IPS DF 6.9 (cell line): Measurements from ENCODE around the gene RPL15.
"Not testable (repeated sequence)": the region's sequence is repeated elsewhere in the genome, so short reads cannot be mapped to it uniquely, and the experiment has no call there.

ENCODE experiments used
- DNase-seq: peaks from one replicate; pipeline ENCODE4 v3.0.0-alpha.2; 2013; ENCODE audit warnings: low read depth, low spot score
- H3K27ac ChIP-seq: one replicate; pipeline ENCODE4 v1.5.1; 2013; ENCODE audit warnings: low read length, control low read depth
- H3K27me3 ChIP-seq: 2 replicates; pipeline ENCODE4 v1.6.1; 2013; ENCODE audit warnings: mild to moderate bottlenecking, low read length; ENCODE audit not compliant: control insufficient read depth, insufficient read depth
- H3K36me3 ChIP-seq: 2 replicates; pipeline ENCODE4 v1.6.1; 2013; ENCODE audit warnings: low read length; ENCODE audit not compliant: control insufficient read depth, insufficient read depth
- H3K4me1 ChIP-seq: 2 replicates; pipeline ENCODE4 v1.6.1; 2013; ENCODE audit warnings: low read length; ENCODE audit not compliant: control insufficient read depth, insufficient read depth
- H3K4me3 ChIP-seq: 2 replicates; pipeline ENCODE4 v1.5.1; 2013; ENCODE audit warnings: mild to moderate bottlenecking, low read length
- H3K9me3 ChIP-seq: 2 replicates; pipeline ENCODE4 v1.6.1; 2013; ENCODE audit warnings: low read length, inconsistent platforms; ENCODE audit not compliant: control insufficient read depth, insufficient read depth
- WGBS: extraction: QIAGEN DNeasy Blood & Tissue Kit; methylation state at CpG from one replicate; pipeline ENCODE4 v1.1.7; 2013; ENCODE audit warnings: mixed read lengths, missing lambda C conversion rate; ENCODE audit not compliant: insufficient read length, insufficient coverage; 5-methylcytosine and 5-hydroxymethylcytosine counted together

Gene RPL15

DNA sequence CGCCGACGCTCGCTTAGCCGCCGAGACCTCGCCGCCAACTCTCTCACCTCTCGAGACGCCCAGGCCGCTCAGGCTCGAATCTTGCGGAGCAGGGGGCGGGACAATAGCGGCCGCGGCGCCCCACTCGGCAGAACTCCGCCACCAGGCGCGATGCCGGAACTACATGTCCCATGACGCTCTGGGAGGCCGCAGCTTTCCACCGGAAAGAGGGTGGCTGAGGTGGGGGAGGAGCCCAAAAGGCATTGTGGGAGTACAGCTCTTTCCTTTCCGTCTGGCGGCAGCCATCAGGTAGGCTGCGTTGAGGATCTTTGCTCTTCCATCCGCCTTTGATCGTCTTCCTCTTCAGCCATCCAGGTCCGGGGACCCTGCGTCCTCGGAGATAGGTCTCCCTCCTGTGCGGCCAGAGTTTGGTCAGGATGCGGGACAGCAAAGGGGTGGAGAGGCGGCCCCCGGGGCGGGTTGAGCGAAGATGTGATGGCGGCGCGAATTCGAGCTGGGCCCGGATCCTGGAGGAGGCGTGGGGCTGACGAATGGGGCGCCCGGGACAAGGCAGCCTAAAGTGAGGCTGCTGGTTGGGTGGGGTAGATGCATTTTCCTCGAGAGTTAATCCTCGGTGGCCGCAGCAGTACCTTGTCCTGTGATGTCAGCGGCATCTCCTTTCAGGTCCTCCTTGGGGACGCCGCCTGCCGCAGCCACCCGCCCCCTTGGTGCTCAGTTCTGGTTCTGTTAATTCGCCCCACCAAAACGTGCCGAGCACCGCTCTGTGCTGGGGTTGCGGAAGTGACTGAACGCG is at the start of gene RPL15, which contains the start of gene NKIRAS1:
RPL15 (plus strand) TSS at position 247 of the 793 bp plus-strand sequence. CDS start 728 bp downstream, outside the sequence.
NKIRAS1 (minus strand) TSS at position 105 of the 793 bp plus-strand sequence. CDS start 6,086 bp downstream, outside the sequence.
- no CpG with 5 or more reads among the region's 64 CpGs for WGBS
- Histone ChIP-seq H3K9me3 (no peaks in the 10 kb centered on the region), H3K27ac (no peak within 1 kb of the TSS), H3K36me3 (peaks cover 19% of the 10 kb centered on the region; the same call in 1 of the 2 replicates), H3K4me3 (peak within 1 kb of the TSS; percentile 81), H3K4me1 (no peaks in the 10 kb centered on the region), H3K27me3 (no peaks in the 10 kb centered on the region)
- peak; percentile 92 for DNase-seq

- no peaks in the 10 kb centered on the region for H3K9me3 ChIP-seq
- no peak for DNase-seq
- peaks cover 3% of the 10 kb centered on the region; the same call in 1 of the 2 replicates for H3K4me1 ChIP-seq
- no peaks in the 10 kb centered on the region for H3K27me3 ChIP-seq
- WGBS, result no CpG with 5 or more reads among the region's 1 CpG
- H3K4me3 ChIP-seq, result no peak overlapping the region
- H3K36me3 ChIP-seq, result no peaks in the 10 kb centered on the region
- no peak overlapping the region for H3K27ac ChIP-seq
These were observed 49.5 kb upstream of the RPL15 start for GRCh38 chr3:23867400-23867799.

DNA sequence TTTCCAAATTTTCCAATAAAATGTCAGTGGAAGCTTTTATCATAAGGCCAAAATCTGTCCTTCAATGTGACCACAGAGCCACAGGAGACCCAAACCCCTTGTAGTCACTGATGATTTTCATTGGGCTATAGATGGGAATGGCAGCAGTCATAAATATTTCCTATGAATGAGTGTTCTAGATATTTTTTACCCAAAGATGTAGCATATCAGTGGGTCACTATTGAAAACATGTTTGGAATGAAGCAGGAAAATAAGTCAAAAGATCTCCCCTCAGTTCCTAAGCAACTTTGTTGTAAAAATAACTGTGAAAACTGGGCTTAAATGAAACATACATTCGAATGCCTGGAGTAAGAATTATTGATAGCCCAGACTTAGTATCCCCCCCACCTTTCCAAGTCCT is 49.1 kb upstream of the RPL15 start:
- Histone ChIP-seq H3K9me3 (no peaks in the 10 kb centered on the region), H3K27me3 (no peaks in the 10 kb centered on the region), H3K4me3 (no peak overlapping the region), H3K27ac (no peak overlapping the region), H3K4me1 (peaks cover 3% of the 10 kb centered on the region; the same call in 1 of the 2 replicates), H3K36me3 (no peaks in the 10 kb centered on the region)
- DNase-seq, result no peak
- WGBS, result no CpG with 5 or more reads among the region's 1 CpG

DNA sequence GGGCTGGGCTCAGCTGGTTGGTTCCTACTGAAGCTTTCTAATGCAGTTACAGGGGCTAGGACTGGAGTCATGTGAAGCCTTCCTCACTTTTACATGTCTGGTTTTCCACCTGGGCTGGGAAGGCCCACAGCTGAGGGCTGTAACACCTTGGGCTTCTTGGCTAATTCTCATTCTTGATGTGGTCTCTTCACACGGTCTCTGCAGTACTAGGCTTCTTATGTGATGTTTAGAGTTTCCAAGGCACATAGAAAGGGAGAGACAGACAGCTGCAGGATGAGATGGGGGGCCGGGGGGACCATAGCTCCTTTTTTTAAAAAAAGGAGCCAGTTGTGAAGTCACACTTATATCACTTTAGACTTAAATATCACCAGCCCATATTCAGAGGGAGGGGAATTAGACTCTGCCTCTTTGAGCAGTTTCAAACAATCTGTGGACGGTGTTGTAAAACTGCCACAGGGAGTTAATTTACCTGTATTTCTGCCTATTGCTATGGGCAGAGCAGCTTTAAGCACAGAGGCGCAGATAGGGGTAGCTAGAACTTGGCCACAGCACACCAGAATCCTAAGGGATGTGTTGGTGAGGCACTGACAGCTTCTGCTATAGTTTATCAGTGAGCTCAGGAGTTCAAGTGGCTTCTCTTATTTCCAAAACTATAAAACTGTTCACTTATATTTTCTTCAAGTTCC is 46.8 kb upstream of the RPL15 start:
- H3K27ac ChIP-seq, result no peak overlapping the region
- WGBS, result no CpG with 5 or more reads among the region's 4 CpGs

GRCh38 chr3:23870663-23871043 is 46.3 kb upstream of the RPL15 start:
- no CpG with 5 or more reads among the region's 5 CpGs for WGBS
- H3K4me3 ChIP-seq, H3K4me1 ChIP-seq, H3K36me3 ChIP-seq, H3K27ac ChIP-seq, H3K9me3 ChIP-seq, DNase-seq, H3K27me3 ChIP-seq: not testable (repeated sequence)

More for the DNA sequence above, 46.8 kb upstream of the RPL15 start:
- no peaks in the 10 kb centered on the region for H3K27me3 ChIP-seq
- peaks cover 3% of the 10 kb centered on the region; the same call in 1 of the 2 replicates for H3K4me1 ChIP-seq
- H3K9me3 ChIP-seq, result no peaks in the 10 kb centered on the region
- no peaks in the 10 kb centered on the region for H3K36me3 ChIP-seq
- DNase-seq, result no peak
- H3K4me3 ChIP-seq, result no peak overlapping the region

GRCh38 chr3:23871361-23871760 is 45.6 kb upstream of the RPL15 start:
- H3K9me3 ChIP-seq, DNase-seq, H3K27me3 ChIP-seq, H3K36me3 ChIP-seq, H3K4me3 ChIP-seq, H3K4me1 ChIP-seq, H3K27ac ChIP-seq: not testable (repeated sequence)
- no CpG with 5 or more reads among the region's 34 CpGs for WGBS

GRCh38 chr3:23872330-23872729 is 44.6 kb upstream of the RPL15 start:
- WGBS, result no CpG with 5 or more reads among the region's 3 CpGs
- Histone ChIP-seq H3K27ac (no peak overlapping the region), H3K4me1 (no peaks in the 10 kb centered on the region), H3K36me3 (no peaks in the 10 kb centered on the region), H3K4me3 (no peak overlapping the region), H3K27me3 (no peaks in the 10 kb centered on the region), H3K9me3 (no peaks in the 10 kb centered on the region)
- DNase-seq, result no peak

DNA sequence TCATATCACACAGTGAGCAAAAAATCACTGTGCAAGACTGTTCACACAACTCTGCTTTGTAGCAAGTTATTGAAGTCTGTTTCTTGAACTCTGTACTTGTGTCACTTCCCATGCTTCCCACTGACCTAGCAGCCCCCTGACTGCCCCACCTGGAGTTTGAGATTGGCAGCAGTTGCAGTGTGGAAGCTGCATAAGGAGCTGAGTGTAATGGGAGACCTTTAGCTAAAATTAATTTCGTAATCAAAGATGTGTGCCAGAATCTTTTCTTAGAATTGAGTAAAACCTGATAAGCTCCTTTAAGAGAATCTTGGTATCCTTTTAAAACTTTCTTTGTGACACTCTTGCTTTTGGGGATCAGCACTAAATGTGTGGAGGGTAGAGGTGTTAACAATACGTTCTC is 43.0 kb upstream of the RPL15 start:
- Histone ChIP-seq H3K9me3 (no peaks in the 10 kb centered on the region), H3K4me3 (no peak overlapping the region), H3K27me3 (no peaks in the 10 kb centered on the region), H3K4me1 (no peaks in the 10 kb centered on the region), H3K36me3 (no peaks in the 10 kb centered on the region), H3K27ac (no peak overlapping the region)
- WGBS, result no CpG with 5 or more reads among the region's 2 CpGs
- no peak for DNase-seq

- DNase-seq, result no peak
- Histone ChIP-seq H3K27me3 (no peaks in the 10 kb centered on the region), H3K4me1 (no peaks in the 10 kb centered on the region), H3K27ac (no peak overlapping the region), H3K36me3 (no peaks in the 10 kb centered on the region), H3K4me3 (no peak overlapping the region), H3K9me3 (no peaks in the 10 kb centered on the region)
- WGBS, result no CpG with 5 or more reads among the region's 6 CpGs
These were observed 42.4 kb upstream of the RPL15 start for GRCh38 chr3:23874359-23875112.

GRCh38 chr3:23875113-23875725 is 41.7 kb upstream of the RPL15 start:
- no CpG with 5 or more reads among the region's 4 CpGs for WGBS
- H3K27me3 ChIP-seq, result no peaks in the 10 kb centered on the region

More at GRCh38 chr3:23875113-23875725, 41.7 kb upstream of the RPL15 start:
- Histone ChIP-seq H3K4me3 (no peak overlapping the region), H3K27ac (no peak overlapping the region), H3K4me1 (no peaks in the 10 kb centered on the region), H3K9me3 (no peaks in the 10 kb centered on the region), H3K36me3 (no peaks in the 10 kb centered on the region)
- DNase-seq, result no peak
